PC-9 (cell line): Measurements from ENCODE around the gene TEX44.

ENCODE experiments used
- EZH2 ChIP-seq: fragments of 200-600 bp; sonication (generic); IDR thresholded peaks from 2 replicates; pipeline ENCODE4 v1.8.0; 2017; ENCODE audit warnings: antibody characterized with exemption, low read depth
- TF ChIP-seq, protein P1 (sequence below): fragments of 200-600 bp; sonication (generic); conservative IDR thresholded peaks from 2 replicates; pipeline ENCODE4 v1.6.1; 2017; ENCODE audit warnings: mixed run types, antibody characterized with exemption, mild to moderate bottlenecking, moderate library complexity

GRCh38 chr2:231633241-231633976 is 40.7 kb downstream of the TEX44 start:
- TF ChIP-seq, protein P1, sequence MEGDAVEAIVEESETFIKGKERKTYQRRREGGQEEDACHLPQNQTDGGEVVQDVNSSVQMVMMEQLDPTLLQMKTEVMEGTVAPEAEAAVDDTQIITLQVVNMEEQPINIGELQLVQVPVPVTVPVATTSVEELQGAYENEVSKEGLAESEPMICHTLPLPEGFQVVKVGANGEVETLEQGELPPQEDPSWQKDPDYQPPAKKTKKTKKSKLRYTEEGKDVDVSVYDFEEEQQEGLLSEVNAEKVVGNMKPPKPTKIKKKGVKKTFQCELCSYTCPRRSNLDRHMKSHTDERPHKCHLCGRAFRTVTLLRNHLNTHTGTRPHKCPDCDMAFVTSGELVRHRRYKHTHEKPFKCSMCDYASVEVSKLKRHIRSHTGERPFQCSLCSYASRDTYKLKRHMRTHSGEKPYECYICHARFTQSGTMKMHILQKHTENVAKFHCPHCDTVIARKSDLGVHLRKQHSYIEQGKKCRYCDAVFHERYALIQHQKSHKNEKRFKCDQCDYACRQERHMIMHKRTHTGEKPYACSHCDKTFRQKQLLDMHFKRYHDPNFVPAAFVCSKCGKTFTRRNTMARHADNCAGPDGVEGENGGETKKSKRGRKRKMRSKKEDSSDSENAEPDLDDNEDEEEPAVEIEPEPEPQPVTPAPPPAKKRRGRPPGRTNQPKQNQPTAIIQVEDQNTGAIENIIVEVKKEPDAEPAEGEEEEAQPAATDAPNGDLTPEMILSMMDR, result no peak
- no peak for TF ChIP-seq EZH2
